HG02678 (cell line): Measurements from ENCODE around the gene FAM171A1.
"Not testable (repeated sequence)": the region's sequence is repeated elsewhere in the genome, so short reads cannot be mapped to it uniquely, and the experiment has no call there.

ENCODE experiments used
- ATAC-seq: cut with Tn5 transposase; IDR thresholded peaks from one replicate; pipeline ENCODE4 v1.9.1; 2021; ENCODE audit warnings: mild to moderate bottlenecking, moderate library complexity; ENCODE audit not compliant: unreplicated experiment

FAM171A1 gene

GRCh38 chr10:15346440-15347141, 24.5 kb downstream of the FAM171A1 start:
- ATAC-seq = no peak

- no peak for ATAC-seq
Observed at GRCh38 chr10:15345450-15345849, 25.6 kb downstream of the FAM171A1 start.

GRCh38 chr10:15344876-15345285, 26.2 kb downstream of the FAM171A1 start:
- no peak for ATAC-seq

- no peak for ATAC-seq
Observed at GRCh38 chr10:15344256-15344875, 26.7 kb downstream of the FAM171A1 start.

- ATAC-seq = no peak
Observed at GRCh38 chr10:15342970-15343369, 28.1 kb downstream of the FAM171A1 start.

- no peak for ATAC-seq
Observed at GRCh38 chr10:15341502-15342128, 29.5 kb downstream of the FAM171A1 start.

- ATAC-seq = no peak
Observed at GRCh38 chr10:15339892-15340291, 31.2 kb downstream of the FAM171A1 start.

GRCh38 chr10:15337441-15337923, 33.6 kb downstream of the FAM171A1 start:
- not testable (repeated sequence) for ATAC-seq

GRCh38 chr10:15336211-15336610, 34.9 kb downstream of the FAM171A1 start:
- no peak for ATAC-seq

GRCh38 chr10:15335508-15335907, 35.6 kb downstream of the FAM171A1 start:
- ATAC-seq = no peak

GRCh38 chr10:15334650-15335323, 36.3 kb downstream of the FAM171A1 start:
- no peak for ATAC-seq

- no peak for ATAC-seq
Observed at GRCh38 chr10:15333909-15334649, 37.0 kb downstream of the FAM171A1 start.

- ATAC-seq = not testable (repeated sequence)
Observed at GRCh38 chr10:15333181-15333580, 37.9 kb downstream of the FAM171A1 start.

GRCh38 chr10:15331461-15331860, 39.6 kb downstream of the FAM171A1 start:
- ATAC-seq = no peak

- no peak for ATAC-seq
Observed at GRCh38 chr10:15329437-15329836, 41.7 kb downstream of the FAM171A1 start.

GRCh38 chr10:15325944-15326284, 45.2 kb downstream of the FAM171A1 start:
- ATAC-seq = no peak

GRCh38 chr10:15325243-15325943, 45.7 kb downstream of the FAM171A1 start:
- no peak for ATAC-seq

GRCh38 chr10:15324611-15325010, 46.5 kb downstream of the FAM171A1 start:
- ATAC-seq = no peak

GRCh38 chr10:15324113-15324512, 47.0 kb downstream of the FAM171A1 start:
- no peak for ATAC-seq

- no peak for ATAC-seq
Observed at GRCh38 chr10:15322356-15322755, 48.7 kb downstream of the FAM171A1 start.
